ENCODE data around the gene PROK2. TPM values are rescaled to one million over a fixed set of nuclear protein-coding genes. Genes with fewer than 3 reads are reported as not detected.

Gene PROK2
- total and polyA plus RNA-seq, 2 donors (not counting 1 experiment from before 2014, with no cell fraction given): 0.06 TPM; not detected in 1

DNA sequence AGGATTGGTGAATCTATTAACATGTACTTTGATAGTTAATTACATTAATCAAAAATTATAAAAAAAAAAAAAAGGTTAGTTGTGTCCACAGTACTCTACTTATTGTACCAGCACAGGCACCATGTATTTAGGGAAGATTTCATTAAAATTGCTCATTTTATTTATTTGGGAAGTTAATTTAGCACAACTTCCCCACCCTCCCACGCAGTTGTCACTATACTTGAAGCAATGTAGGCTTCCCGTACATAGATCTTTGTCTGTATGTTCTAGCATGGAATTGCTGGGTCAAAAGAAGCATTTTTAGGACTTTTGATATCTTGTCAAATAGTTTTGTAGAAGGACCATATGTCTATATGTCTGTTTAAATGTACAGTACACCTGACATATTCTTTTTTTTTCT, 26.9 kb downstream of the PROK2 start:
- Mint-ChIP-seq H3K27ac (no peak overlapping the region), H3K4me3 (no peak overlapping the region), H3K4me1 (peaks cover 4% of the 10 kb centered on the region), H3K27me3 (peaks cover 41% of the 10 kb centered on the region), H3K9me3 (ENCODE audit: insufficient read depth) (no peaks in the 10 kb centered on the region)
- Histone ChIP-seq H3K4me2 (replicated peaks; ENCODE audit: low read depth, low read length, poor library complexity, severe bottlenecking) (no peak overlapping the region), H3K9me3 (ENCODE audit: control extremely low read depth in 1 of 3, control insufficient read depth in 2 of 3, insufficient read depth in 1 of 3, low read length in 2 of 3) (peaks cover 0 to 2% (median 0%) of the 10 kb centered on the region in 3 donors), H3K9ac (ENCODE audit: low read length) (no peak overlapping the region), H3K36me3 (replicated peaks in 1 of 2; ENCODE audit: control extremely low read depth in 1 of 2, control insufficient read depth in 1 of 2, extremely low read depth in 1 of 2, insufficient read depth in 2 of 2, low read length in 1 of 2) (no peaks in the 10 kb centered on the region), H4K20me1 (ENCODE audit: control insufficient read depth, insufficient read depth, low read length, poor library complexity, severe bottlenecking) (no peaks in the 10 kb centered on the region), H3K79me2 (ENCODE audit: control insufficient read depth, insufficient read depth, low read length) (no peaks in the 10 kb centered on the region), H2AFZ (ENCODE audit: insufficient read depth, low read depth, low read length, poor library complexity, severe bottlenecking) (no peak overlapping the region), H3K4me3 (ENCODE audit: control extremely low read depth in 1 of 5, extremely low read depth in 1 of 5, insufficient read depth in 1 of 5, low read depth in 2 of 5, low read length in 4 of 5) (no peak overlapping the region), H3K27me3 (replicated peaks in 1 of 4; ENCODE audit: control extremely low read depth in 1 of 4, control insufficient read depth in 3 of 4, insufficient read depth in 4 of 4, low read length in 3 of 4) (peaks cover 0 to 30% (median 12%) of the 10 kb centered on the region in 4 experiments), H3K4me1 (ENCODE audit: control insufficient read depth in 2 of 2, insufficient read depth in 2 of 2, low read length in 2 of 2) (peaks cover 0 to 8% of the 10 kb centered on the region in 2 donors), H3K27ac (ENCODE audit: low read length in 2 of 2) (no peak overlapping the region)
- POLR2A ChIA-PET: no interaction called here
- ATAC-seq (ENCODE audit: low read depth) (no peak), DNase-seq (no peak)
- no peak for TF ChIP-seq EZH2 (IDR thresholded peaks at IDR 0.05; ENCODE audit: borderline replicate concordance, insufficient read depth, low read depth, low read length, poor library complexity, severe bottlenecking)
- no peak for TF ChIP-seq CTCF (IDR thresholded peaks at IDR 0.05)
- WGBS (ENCODE audit: insufficient coverage): no CpG with 5 or more reads among the region's 2 CpGs
- CTCF ChIA-PET: no interaction called here
- intact Hi-C loops (cut with micrococcal nuclease): no loop called here

GRCh38 chr3:71754610-71755253, 30.2 kb downstream of the PROK2 start:
- Histone ChIP-seq H3K4me3 (ENCODE audit: control extremely low read depth in 1 of 5, extremely low read depth in 1 of 5, insufficient read depth in 1 of 5, low read depth in 2 of 5, low read length in 4 of 5) (peak overlapping the region in 1 of 5 experiments; percentile 42), H3K9me3 (ENCODE audit: control extremely low read depth in 1 of 3, control insufficient read depth in 2 of 3, insufficient read depth in 1 of 3, low read length in 2 of 3) (no peaks in the 10 kb centered on the region), H3K4me2 (replicated peaks; ENCODE audit: low read depth, low read length, poor library complexity, severe bottlenecking) (peak overlapping the region; percentile 66), H4K20me1 (ENCODE audit: control insufficient read depth, insufficient read depth, low read length, poor library complexity, severe bottlenecking) (no peaks in the 10 kb centered on the region), H2AFZ (ENCODE audit: insufficient read depth, low read depth, low read length, poor library complexity, severe bottlenecking) (no peak overlapping the region), H3K9ac (ENCODE audit: low read length) (no peak overlapping the region), H3K36me3 (replicated peaks in 1 of 2; ENCODE audit: control extremely low read depth in 1 of 2, control insufficient read depth in 1 of 2, extremely low read depth in 1 of 2, insufficient read depth in 2 of 2, low read length in 1 of 2) (no peaks in the 10 kb centered on the region), H3K4me1 (ENCODE audit: control insufficient read depth in 2 of 2, insufficient read depth in 2 of 2, low read length in 2 of 2) (peaks cover 0 to 13% of the 10 kb centered on the region in 2 donors), H3K27ac (ENCODE audit: low read length in 2 of 2) (no peak overlapping the region), H3K27me3 (replicated peaks in 1 of 4; ENCODE audit: control extremely low read depth in 1 of 4, control insufficient read depth in 3 of 4, insufficient read depth in 4 of 4, low read length in 3 of 4) (peaks cover 0 to 38% (median 28%) of the 10 kb centered on the region in 4 experiments), H3K79me2 (ENCODE audit: control insufficient read depth, insufficient read depth, low read length) (no peaks in the 10 kb centered on the region)
- Mint-ChIP-seq H3K9me3 (ENCODE audit: insufficient read depth) (no peaks in the 10 kb centered on the region), H3K4me1 (peaks cover 7% of the 10 kb centered on the region), H3K4me3 (peak overlapping the region; percentile 51), H3K27me3 (peaks cover 57% of the 10 kb centered on the region), H3K27ac (no peak overlapping the region)
- ChIA-PET POLR2A (no interaction called here), CTCF (interaction anchor here (0.5 kb wide), 1 partner anchor 1070 kb away, joined by 6 read pairs; no protein-coding TSS in a partner anchor)
- intact Hi-C loops (cut with micrococcal nuclease): no loop called here
- no peak for DNase-seq
- TF ChIP-seq CTCF (IDR thresholded peaks at IDR 0.05): no peak
- no peak for TF ChIP-seq EZH2 (IDR thresholded peaks at IDR 0.05; ENCODE audit: borderline replicate concordance, insufficient read depth, low read depth, low read length, poor library complexity, severe bottlenecking)
- WGBS (ENCODE audit: insufficient coverage): 23% methylated on average over 61 of the region's 65 CpGs
- ATAC-seq (ENCODE audit: low read depth): no peak

All from B cell (primary cell).